Dendritic cell treated with granulocyte-macrophage colony-stimulating factor and Interleukin-4, amounts not matched to agents 40 ng/mL and 50 ng/mL, for 4 days (primary cell): ENCODE results near the gene STK32C.
"Not testable (repeated sequence)": the region's sequence is repeated elsewhere in the genome, so short reads cannot be mapped to it uniquely, and the experiment has no call there.

Source experiments
- H3K27ac Mint-ChIP-seq: one replicate; pipeline ENCODE4 v1.8.0; 2022; ENCODE audit warnings: mild to moderate bottlenecking, mixed read lengths
- H3K27me3 Mint-ChIP-seq: one replicate; pipeline ENCODE4 v1.8.0; 2022; ENCODE audit warnings: mild to moderate bottlenecking, mixed read lengths
- H3K36me3 Mint-ChIP-seq: one replicate; pipeline ENCODE4 v1.8.0; 2022; ENCODE audit warnings: low read depth, mixed read lengths
- H3K4me1 Mint-ChIP-seq: one replicate; pipeline ENCODE4 v1.8.0; 2022; ENCODE audit warnings: low read depth, mixed read lengths
- H3K4me3 Mint-ChIP-seq: one replicate; pipeline ENCODE4 v1.8.0; 2022; ENCODE audit warnings: mild to moderate bottlenecking, moderate library complexity, mixed read lengths
- H3K9me3 Mint-ChIP-seq: one replicate; pipeline ENCODE4 v1.8.0; 2022; ENCODE audit warnings: mixed read lengths
- intact Hi-C: fragments of 100-400 bp; cut with micrococcal nuclease; formaldehyde crosslinking; loops from one replicate; pipeline ENCODE4 v1.15.0; 2022

The STK32C gene

DNA sequence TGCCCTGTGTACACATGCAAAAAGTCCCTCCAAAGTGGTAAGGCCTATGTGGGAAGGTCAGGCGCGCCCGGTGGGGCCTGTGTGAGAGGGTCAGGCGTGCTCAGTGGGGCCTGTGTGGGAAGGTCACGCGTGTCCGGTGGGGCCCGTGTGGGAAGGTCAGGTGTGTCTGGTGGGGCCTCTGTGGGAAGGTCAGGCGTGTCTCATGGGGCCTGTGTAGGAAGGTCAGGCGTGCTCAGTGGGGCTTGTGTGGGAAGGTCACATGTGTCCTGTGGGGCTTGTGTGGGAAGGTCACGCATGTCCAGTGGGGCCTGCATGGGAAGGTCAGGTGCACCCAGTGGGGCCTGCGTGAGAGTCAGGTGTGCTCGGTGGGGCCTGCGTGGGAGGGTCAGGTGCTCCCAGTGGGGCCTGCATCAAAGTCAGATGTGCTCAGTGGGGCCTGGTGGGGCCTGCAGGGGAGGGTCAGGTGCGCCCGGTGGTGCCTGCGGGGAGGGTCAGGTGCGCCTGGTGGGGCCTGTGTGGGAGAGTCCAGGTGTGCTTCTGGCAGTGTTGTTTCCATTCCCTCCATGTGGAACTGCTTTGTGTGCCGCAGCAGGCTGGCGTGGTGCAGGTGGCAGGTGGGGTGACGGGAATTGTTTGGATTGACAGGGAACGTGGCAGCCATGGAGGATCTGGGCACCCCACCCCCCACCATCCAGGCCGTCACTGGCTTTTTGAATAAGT is 39.6 kb upstream of the STK32C start:
- H3K4me1 Mint-ChIP-seq: no peaks in the 10 kb centered on the region
- H3K9me3 Mint-ChIP-seq: no peaks in the 10 kb centered on the region
- intact Hi-C loops: no loop called here
- H3K4me3 Mint-ChIP-seq: no peak overlapping the region
- no peaks in the 10 kb centered on the region for H3K27me3 Mint-ChIP-seq
- no peak overlapping the region for H3K27ac Mint-ChIP-seq
- peaks cover 90% of the 10 kb centered on the region for H3K36me3 Mint-ChIP-seq

DNA sequence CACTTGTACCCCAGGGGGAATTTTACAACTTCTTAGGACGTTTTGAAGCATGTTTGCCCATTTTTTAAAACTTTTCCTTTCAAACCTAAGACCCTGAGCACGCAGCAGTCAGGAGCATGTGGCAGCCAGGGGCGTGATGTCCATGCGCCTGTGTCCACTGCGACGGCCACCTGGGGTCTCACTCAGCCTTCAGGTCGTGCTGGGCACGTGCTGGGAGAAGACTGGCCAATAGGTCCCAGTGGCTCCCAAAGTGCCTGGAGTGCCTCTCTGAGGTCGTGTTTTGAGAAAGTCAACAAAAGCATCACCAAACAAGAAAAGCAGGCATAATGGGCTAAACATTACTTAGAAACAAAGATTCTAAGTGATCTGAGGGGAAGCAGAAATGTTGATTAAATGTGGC is 39.1 kb upstream of the STK32C start:
- intact Hi-C loops: no loop called here
- Mint-ChIP-seq H3K36me3 (peaks cover 93% of the 10 kb centered on the region), H3K27ac (no peak overlapping the region), H3K4me1 (no peaks in the 10 kb centered on the region), H3K4me3 (no peak overlapping the region), H3K9me3 (no peaks in the 10 kb centered on the region), H3K27me3 (no peaks in the 10 kb centered on the region)

DNA sequence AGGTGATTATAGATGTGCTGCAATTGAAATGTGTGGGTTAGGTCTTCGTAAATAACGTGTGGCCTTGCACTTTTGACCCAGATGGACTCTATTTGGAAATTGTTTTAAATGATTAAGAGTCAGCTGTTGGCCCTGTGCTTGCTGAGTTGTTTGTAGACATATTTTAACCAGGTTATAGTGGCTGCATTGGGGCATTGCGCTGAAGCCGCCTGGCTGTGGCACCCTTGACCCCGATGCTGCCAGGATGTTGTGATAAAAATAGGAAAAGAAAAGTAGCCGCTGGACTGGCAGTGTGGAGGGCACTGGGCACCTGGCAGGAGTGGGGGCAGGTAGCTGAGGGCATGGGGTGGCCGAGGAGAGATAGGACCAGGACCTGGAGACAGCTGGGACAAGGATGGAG is 37.6 kb upstream of the STK32C start:
- Mint-ChIP-seq H3K36me3 (peaks cover 85% of the 10 kb centered on the region), H3K27ac (no peak overlapping the region), H3K27me3 (no peaks in the 10 kb centered on the region), H3K9me3 (no peaks in the 10 kb centered on the region), H3K4me1 (no peaks in the 10 kb centered on the region), H3K4me3 (no peak overlapping the region)
- intact Hi-C loops: no loop called here

DNA sequence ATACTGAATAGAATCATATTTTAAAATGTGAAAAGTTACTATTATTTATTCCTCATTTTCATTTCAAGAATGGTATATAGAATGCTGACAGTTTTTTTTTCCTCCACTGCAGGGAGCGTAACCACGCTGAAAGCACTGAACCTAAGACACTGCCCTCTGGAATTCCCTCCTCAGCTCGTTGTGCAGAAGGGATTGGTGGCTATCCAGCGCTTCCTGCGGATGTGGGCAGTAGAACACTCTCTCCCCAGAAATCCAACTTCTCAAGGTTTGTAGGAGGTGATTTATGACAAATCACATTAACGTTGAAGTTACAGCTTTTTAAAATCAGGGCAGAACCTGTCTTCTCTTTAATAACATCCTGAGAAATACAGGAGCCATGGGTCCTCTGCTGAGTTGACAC is 36.6 kb upstream of the STK32C start:
- H3K36me3 Mint-ChIP-seq: peaks cover 81% of the 10 kb centered on the region
- intact Hi-C loops: no loop called here
- H3K27ac Mint-ChIP-seq: no peak overlapping the region
- no peaks in the 10 kb centered on the region for H3K9me3 Mint-ChIP-seq
- H3K27me3 Mint-ChIP-seq: no peaks in the 10 kb centered on the region
- H3K4me3 Mint-ChIP-seq: no peak overlapping the region
- no peaks in the 10 kb centered on the region for H3K4me1 Mint-ChIP-seq

DNA sequence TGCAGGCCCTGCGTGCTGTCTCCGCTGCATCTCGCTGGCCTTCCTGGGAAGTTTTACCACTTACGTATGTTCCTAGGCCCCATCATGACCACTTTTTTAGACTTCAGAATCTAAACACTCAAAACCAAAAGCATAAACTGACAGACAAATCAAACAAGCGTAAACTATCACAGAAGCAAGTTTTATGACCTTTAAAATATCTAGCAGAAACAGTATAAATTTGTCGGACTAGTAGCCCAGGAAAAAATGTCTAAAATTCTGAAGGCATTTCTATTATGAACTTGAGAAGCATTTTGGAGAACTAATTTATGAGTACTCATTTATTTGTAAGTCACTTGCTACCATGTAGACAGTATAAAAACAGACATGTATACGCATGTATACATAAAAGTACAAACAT is 34.8 kb upstream of the STK32C start:
- H3K27ac Mint-ChIP-seq: no peak overlapping the region
- no peaks in the 10 kb centered on the region for H3K4me1 Mint-ChIP-seq
- no peaks in the 10 kb centered on the region for H3K9me3 Mint-ChIP-seq
- H3K36me3 Mint-ChIP-seq: peaks cover 78% of the 10 kb centered on the region
- H3K27me3 Mint-ChIP-seq: no peaks in the 10 kb centered on the region
- H3K4me3 Mint-ChIP-seq: no peak overlapping the region
- intact Hi-C loops: no loop called here

DNA sequence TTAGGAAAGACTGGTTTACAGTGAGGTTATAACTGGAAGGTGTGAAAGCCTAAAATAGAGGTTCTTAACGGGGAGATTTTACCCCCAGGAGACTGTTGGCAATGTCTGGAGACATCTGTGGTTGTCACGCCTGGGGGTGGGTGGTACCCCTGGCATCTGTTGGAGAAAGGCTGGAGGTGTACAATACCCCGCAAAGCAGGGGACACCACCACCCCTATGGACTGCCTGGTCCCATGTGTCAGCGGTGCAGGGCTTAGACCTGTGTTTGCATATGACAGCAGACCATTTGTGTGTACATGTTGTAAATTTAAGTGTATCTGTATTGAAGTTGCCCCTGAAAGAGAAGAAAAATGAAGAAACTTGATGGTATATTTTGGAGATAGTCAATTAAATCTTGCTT is 34.0 kb upstream of the STK32C start:
- Mint-ChIP-seq H3K27ac (no peak overlapping the region), H3K4me3 (no peak overlapping the region), H3K27me3 (no peaks in the 10 kb centered on the region), H3K4me1 (peaks cover 5% of the 10 kb centered on the region), H3K9me3 (no peaks in the 10 kb centered on the region), H3K36me3 (peaks cover 78% of the 10 kb centered on the region)
- intact Hi-C loops: no loop called here

DNA sequence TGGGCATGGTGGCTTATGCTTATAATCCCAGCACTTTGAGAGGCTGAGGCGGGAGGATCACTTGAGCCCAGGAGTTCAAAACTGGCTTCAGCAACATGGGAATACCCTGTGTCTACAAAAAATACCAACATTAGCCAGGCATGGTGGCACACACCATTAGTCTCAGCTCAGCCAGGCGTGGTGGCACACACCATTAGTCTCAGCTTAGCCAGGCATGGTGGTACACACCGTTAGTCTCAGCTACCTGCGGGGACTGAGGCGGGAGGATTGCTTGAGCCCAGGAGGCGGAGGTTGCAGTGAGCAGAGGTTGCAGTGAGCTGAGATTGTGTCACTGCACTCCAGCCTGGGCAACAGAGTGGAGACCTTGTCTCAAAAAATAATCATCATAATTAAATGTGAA is 33.3 kb upstream of the STK32C start:
- Mint-ChIP-seq H3K36me3 (peaks cover 75% of the 10 kb centered on the region), H3K4me1 (peaks cover 12% of the 10 kb centered on the region), H3K9me3 (no peaks in the 10 kb centered on the region), H3K27me3 (no peaks in the 10 kb centered on the region), H3K27ac (no peak overlapping the region), H3K4me3 (no peak overlapping the region)
- intact Hi-C loops: no loop called here

DNA sequence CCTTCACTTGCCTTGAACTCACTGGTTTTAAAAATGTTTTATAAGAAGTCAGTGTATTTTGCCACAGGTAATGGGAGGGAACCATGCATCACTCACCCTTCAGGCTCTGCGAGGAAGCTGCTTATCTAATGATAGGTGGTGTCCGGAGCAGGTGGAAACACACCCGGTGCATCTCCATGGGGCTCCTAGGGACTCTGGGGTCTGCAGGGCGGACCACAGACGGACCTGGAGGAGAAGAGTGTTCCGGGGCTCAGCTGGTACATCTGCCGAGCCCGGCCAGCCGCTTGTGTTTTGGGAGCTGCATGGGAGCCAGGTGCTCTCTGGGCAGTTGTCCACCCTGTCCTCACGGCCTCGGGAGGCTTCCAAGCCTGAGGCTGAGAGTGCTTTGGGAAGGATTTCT is 31.5 kb upstream of the STK32C start:
- H3K36me3 Mint-ChIP-seq: peaks cover 58% of the 10 kb centered on the region
- intact Hi-C loops: loop anchor here (5.0 kb wide), 1 partner anchor 113 kb away; no protein-coding TSS in a partner anchor

DNA sequence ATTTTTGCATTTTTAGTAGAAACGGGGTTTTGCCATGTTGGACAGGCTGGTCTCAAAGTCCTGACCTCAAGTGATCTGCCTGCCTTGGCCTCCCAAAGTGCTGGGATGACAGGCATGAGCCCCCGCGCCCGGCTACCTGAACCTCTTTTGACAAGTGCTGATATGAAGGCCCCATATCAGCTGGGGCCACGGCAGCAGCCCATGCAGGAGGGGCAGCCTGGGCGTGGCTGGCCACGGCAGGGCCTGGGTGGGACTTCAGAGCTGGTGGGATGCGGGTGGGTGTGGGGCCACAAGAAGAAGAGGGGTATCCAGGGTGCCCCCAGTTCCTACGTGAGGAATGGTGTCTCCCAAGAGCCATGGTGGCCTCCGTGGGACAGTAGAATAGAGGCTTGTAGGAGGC is 31.1 kb upstream of the STK32C start:
- Mint-ChIP-seq H3K9me3 (no peaks in the 10 kb centered on the region), H3K36me3 (peaks cover 58% of the 10 kb centered on the region), H3K4me1 (peaks cover 23% of the 10 kb centered on the region), H3K4me3 (no peak overlapping the region), H3K27me3 (no peaks in the 10 kb centered on the region), H3K27ac (no peak overlapping the region)
- intact Hi-C loops: loop anchor here (5.0 kb wide), 1 partner anchor 113 kb away; no protein-coding TSS in a partner anchor

More for the DNA sequence above, 31.5 kb upstream of the STK32C start:
- Mint-ChIP-seq H3K27ac (no peak overlapping the region), H3K27me3 (no peaks in the 10 kb centered on the region), H3K9me3 (no peaks in the 10 kb centered on the region), H3K4me1 (peaks cover 20% of the 10 kb centered on the region), H3K4me3 (no peak overlapping the region)

DNA sequence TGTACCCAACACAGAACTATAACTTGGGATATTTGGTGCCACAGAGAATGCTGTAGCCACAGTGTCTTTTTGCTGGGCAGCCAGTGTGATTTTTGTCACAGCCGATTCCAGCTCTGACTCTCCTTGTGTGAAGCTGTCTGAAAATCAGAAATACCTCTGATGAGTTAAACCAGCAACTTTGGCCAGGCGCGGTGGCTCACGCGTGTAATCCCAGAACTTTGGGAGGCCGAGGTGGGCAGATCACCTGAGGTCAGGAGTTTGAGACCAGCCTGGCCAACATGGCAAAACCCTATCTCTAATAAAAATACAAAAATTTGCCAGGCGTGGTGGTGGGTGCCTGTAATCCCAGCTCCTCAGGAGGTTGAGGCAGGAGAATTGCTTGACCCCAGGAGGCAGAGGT is 30.1 kb upstream of the STK32C start:
- H3K27ac Mint-ChIP-seq: peak overlapping the region; percentile 98
- intact Hi-C loops: loop anchor here (5.0 kb wide), 1 partner anchor 114 kb away; no protein-coding TSS in a partner anchor
- H3K4me3 Mint-ChIP-seq: peak overlapping the region; percentile 86
- not testable (repeated sequence) for H3K27me3 Mint-ChIP-seq, H3K9me3 Mint-ChIP-seq
- peaks cover 33% of the 10 kb centered on the region for H3K4me1 Mint-ChIP-seq
- peaks cover 50% of the 10 kb centered on the region for H3K36me3 Mint-ChIP-seq

DNA sequence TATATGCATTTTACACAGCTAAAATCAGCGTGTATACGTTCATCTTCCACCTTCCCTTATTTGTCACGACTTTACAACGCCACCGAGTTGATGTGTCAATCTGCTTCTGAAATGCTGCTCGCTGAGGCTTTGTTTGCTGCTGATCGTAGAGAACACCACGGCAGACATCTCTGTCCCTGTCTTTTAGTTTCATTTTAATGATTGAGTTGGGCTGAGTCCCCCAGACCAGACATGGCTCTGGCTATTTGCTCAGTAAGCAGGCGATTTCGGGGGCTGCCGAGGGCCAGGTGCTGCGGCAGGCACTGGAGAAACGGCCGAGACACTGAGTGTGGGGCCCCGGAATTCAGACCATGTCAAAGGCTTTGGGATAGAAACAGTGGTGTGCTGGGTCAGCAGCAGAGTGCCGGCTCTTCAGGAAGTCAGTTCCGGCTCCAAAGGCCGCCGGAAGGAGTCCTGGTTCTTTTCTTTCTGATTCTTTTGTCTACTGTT is 29.2 kb upstream of the STK32C start:
- Mint-ChIP-seq H3K9me3 (no peaks in the 10 kb centered on the region), H3K4me3 (peak overlapping the region; percentile 86), H3K4me1 (peaks cover 38% of the 10 kb centered on the region), H3K27ac (peak overlapping the region; percentile 98), H3K27me3 (no peaks in the 10 kb centered on the region), H3K36me3 (peaks cover 42% of the 10 kb centered on the region)
- intact Hi-C loops: loop anchor here (5.0 kb wide), 1 partner anchor 115 kb away; no protein-coding TSS in a partner anchor

DNA sequence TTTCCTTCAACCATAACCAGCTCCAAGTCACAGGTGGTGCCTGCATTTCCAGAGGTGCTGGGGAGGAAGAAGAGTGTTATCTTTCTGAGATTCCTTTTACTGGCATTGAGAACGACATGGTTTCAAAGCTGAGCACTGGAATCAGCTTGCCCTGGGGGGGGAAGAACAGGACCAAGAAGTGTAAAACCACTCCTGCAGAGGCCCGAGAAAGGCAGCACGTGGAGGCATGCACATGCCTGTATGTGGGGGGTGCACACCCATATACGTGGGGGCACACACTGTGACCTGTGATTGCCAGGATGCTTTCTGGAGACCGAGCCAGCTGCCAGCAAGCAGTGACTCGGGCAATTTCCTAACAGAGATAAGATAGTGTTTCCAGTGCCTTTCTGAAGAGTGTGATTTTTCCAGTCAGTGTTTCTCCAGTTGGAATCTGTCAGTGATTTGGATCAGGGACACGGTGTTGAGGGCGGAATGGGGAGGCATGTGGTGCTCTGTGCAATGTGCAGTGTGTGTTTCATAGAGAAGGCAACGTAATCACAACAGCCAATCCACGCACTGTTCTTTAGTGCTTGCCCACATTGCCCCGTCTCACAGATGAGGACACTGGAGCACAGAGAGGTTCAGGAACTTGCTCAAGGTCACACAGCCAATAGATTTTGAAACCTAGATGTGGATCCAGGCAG is 28.5 kb upstream of the STK32C start:
- H3K4me1 Mint-ChIP-seq: peaks cover 38% of the 10 kb centered on the region
- no peaks in the 10 kb centered on the region for H3K27me3 Mint-ChIP-seq
- intact Hi-C loops: loop anchor here (5.0 kb wide), 1 partner anchor 116 kb away; no protein-coding TSS in a partner anchor
- H3K9me3 Mint-ChIP-seq: no peaks in the 10 kb centered on the region
- H3K27ac Mint-ChIP-seq: peak overlapping the region; percentile 98
- peaks cover 44% of the 10 kb centered on the region for H3K36me3 Mint-ChIP-seq
- peak overlapping the region; percentile 28 for H3K4me3 Mint-ChIP-seq

DNA sequence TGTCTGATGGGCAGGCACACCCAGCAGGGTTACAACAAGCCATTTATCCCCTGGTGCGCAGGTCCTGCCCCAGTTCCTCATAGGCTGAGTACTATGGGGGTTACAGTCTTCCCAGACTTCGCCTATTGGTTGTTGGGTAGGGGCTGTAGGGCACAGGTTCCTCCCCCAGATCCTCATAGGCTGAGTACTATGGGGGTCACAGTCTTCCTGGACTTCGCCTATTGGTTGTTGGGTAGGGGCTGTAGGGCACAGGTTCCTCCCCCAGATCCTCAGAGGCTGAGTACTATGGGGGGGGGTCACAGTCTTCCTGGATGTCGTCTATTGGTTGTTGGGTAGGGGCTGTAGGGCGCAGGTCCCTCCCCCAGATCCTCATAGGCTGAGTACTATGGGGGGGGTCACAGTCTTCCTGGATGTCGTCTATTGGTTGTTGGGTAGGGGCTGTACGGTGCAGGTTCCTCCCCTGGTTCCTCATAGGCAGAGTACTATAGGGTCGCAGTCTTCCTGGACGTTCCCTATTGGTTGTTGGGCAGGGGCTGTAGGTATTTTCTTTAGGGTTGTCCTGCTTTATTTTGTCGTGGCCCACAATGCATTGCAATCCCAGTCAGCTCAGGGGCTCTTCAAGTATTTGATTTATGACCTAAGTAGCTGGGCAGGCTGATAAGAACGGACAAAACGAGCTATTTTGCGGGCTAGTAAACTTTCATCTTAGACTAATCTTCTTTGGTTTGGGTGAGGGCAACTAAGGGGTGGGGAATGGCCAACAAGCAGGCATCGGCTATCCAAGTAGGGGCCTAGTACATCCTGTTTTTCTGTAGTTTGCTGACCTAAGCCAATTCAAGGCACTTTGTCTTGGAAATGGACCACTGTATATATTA is 27.7 kb upstream of the STK32C start:
- peaks cover 39% of the 10 kb centered on the region for H3K4me1 Mint-ChIP-seq
- H3K4me3 Mint-ChIP-seq: peak overlapping the region; percentile 56
- H3K36me3 Mint-ChIP-seq: peaks cover 52% of the 10 kb centered on the region
- H3K27ac Mint-ChIP-seq: peak overlapping the region; percentile 98
- H3K9me3 Mint-ChIP-seq: no peaks in the 10 kb centered on the region
- intact Hi-C loops: loop anchor here (5.0 kb wide), 1 partner anchor 117 kb away; no protein-coding TSS in a partner anchor
- no peaks in the 10 kb centered on the region for H3K27me3 Mint-ChIP-seq
